Fibroblast of lung (primary cell): ENCODE results near the gene KCNN3. TPM values are rescaled to one million over a fixed set of nuclear protein-coding genes. Genes with fewer than 3 reads are reported as not detected.

ENCODE experiments used
- DNase-seq, 2 donors: peaks; one replicate each; pipeline versions ENCODE4 v3.0.0 to v3.0.0-alpha.2; 2010; ENCODE audit warnings: low read depth in 2 of 2
- H2AFZ ChIP-seq: 2 replicates; pipeline ENCODE4 v1.5.1; 2012; ENCODE audit warnings: low read length, control low read depth, inconsistent platforms
- H3K27ac ChIP-seq: 2 replicates; pipeline ENCODE4 v1.5.1; 2011; ENCODE audit warnings: low read length, control low read depth; ENCODE audit not compliant: insufficient read depth
- H3K27me3 ChIP-seq: 2 replicates; pipeline ENCODE4 v1.5.1; 2011; ENCODE audit warnings: mild to moderate bottlenecking, low read length; ENCODE audit not compliant: control insufficient read depth, insufficient read depth
- H3K36me3 ChIP-seq: 2 replicates; pipeline ENCODE4 v1.5.1; 2011; ENCODE audit warnings: low read length; ENCODE audit not compliant: control insufficient read depth, insufficient read depth
- H3K4me1 ChIP-seq: 2 replicates; pipeline ENCODE4 v1.5.1; 2011; ENCODE audit warnings: low read length; ENCODE audit not compliant: control insufficient read depth, insufficient read depth; ENCODE audit errors: extremely low read depth
- H3K4me2 ChIP-seq: 2 replicates; pipeline ENCODE4 v1.5.1; 2011; ENCODE audit warnings: low read length, control low read depth; ENCODE audit not compliant: insufficient read depth; ENCODE audit errors: extremely low read depth
- H3K4me3 ChIP-seq, 4 experiments: fragments of 200-600 bp in 1 of 4; sonication (generic) in 1 of 4; replicated peaks in 1 of 4; 2 replicates each; pipeline ENCODE4 v1.5.1; 2011 to 2016; ENCODE audit warnings: low read length in 4 of 4, low read depth in 3 of 4, mild to moderate bottlenecking in 3 of 4, control low read depth in 2 of 4, inconsistent platforms in 1 of 4, mixed read lengths in 1 of 4; ENCODE audit not compliant: insufficient read depth in 1 of 4; ENCODE audit errors: control extremely low read depth in 1 of 4
- H3K79me2 ChIP-seq: 2 replicates; pipeline ENCODE4 v1.5.1; 2012; ENCODE audit warnings: mild to moderate bottlenecking, low read length, inconsistent platforms; ENCODE audit not compliant: control insufficient read depth, insufficient read depth
- H3K9ac ChIP-seq: 2 replicates; pipeline ENCODE4 v1.5.1; 2011; ENCODE audit warnings: mild to moderate bottlenecking, low read length, control low read depth; ENCODE audit not compliant: insufficient read depth
- H3K9me3 ChIP-seq: 2 replicates; pipeline ENCODE4 v1.5.1; 2012; ENCODE audit warnings: low read depth, low read length; ENCODE audit not compliant: control insufficient read depth, insufficient read depth
- H4K20me1 ChIP-seq: 2 replicates; pipeline ENCODE4 v1.5.1; 2011; ENCODE audit warnings: low read length; ENCODE audit not compliant: control insufficient read depth, insufficient read depth; ENCODE audit errors: extremely low read depth
- CTCF ChIP-seq, 2 donors: IDR thresholded peaks in 1 of 2; conservative IDR thresholded peaks in 1 of 2; 1 replicate in 1 of 2; 2 replicates in 1 of 2; pipeline ENCODE4 v1.5.1; 2011 to 2012; ENCODE audit warnings: low read length in 2 of 2, control low read depth in 1 of 2, inconsistent platforms in 1 of 2, low read depth in 1 of 2, mild to moderate bottlenecking in 1 of 2
- EZH2 ChIP-seq: IDR thresholded peaks from 2 replicates; pipeline ENCODE4 v1.5.1; 2012; ENCODE audit warnings: low read length, control low read depth, mild to moderate bottlenecking; ENCODE audit errors: missing control alignments
- polyA plus RNA-seq, 2 donors: library from polyadenylated mRNA; depleted of rRNA in 1 of 2; stranded (reverse) in 1 of 2; unstranded in 1 of 2; fragments of >200 nt; gene quantifications; 2 replicates each; pipeline ENCODE4 v1.2.1, GENCODE V29; 2011 to 2012; ENCODE audit warnings: missing spikeins in 1 of 2
- total RNA-seq: library from RNA; depleted of rRNA; stranded (reverse); fragments of >200 nt; gene quantifications from 2 replicates; pipeline ENCODE4 v1.2.1, GENCODE V29; 2014

Gene KCNN3
- total and polyA plus RNA-seq, 2 donors (not counting 1 experiment from before 2014, with no cell fraction given), result not detected

- Histone ChIP-seq H3K27me3 (peaks cover 42% of the 10 kb centered on the region), H3K4me2 (no peak overlapping the region), H3K27ac (no peak overlapping the region), H3K4me1 (no peaks in the 10 kb centered on the region), H2AFZ (no peak overlapping the region), H3K79me2 (no peaks in the 10 kb centered on the region), H3K9ac (no peak overlapping the region), H3K36me3 (no peaks in the 10 kb centered on the region), H3K4me3 (no peak overlapping the region), H3K9me3 (no peaks in the 10 kb centered on the region), H4K20me1 (no peaks in the 10 kb centered on the region)
- no peak for DNase-seq
- TF ChIP-seq CTCF (conservative IDR thresholded peaks at IDR 0.05 in 1 of 2, IDR thresholded peaks at IDR 0.05 in 1 of 2; ENCODE audit: low read depth in 1 of 2, low read length in 2 of 2), result no peak
- peak; percentile 42 for TF ChIP-seq EZH2
These were observed 653 bp upstream of the KCNN3 start for GRCh38 chr1:154870734-154871133.

GRCh38 chr1:154869351-154870114 lies 548 bp downstream of the KCNN3 start:
- peaks cover 47% of the 10 kb centered on the region for H3K27me3 ChIP-seq
- DNase-seq, result peak; percentile 13 to 56
- H3K27ac ChIP-seq, result no peak overlapping the region

More at GRCh38 chr1:154869351-154870114, 548 bp downstream of the KCNN3 start:
- Histone ChIP-seq H3K4me3 (peak overlapping the region in 1 of 4 experiments; percentile 16), H2AFZ (no peak overlapping the region), H3K4me2 (peak overlapping the region; percentile 23), H3K79me2 (no peaks in the 10 kb centered on the region), H3K36me3 (no peaks in the 10 kb centered on the region), H4K20me1 (no peaks in the 10 kb centered on the region), H3K4me1 (no peaks in the 10 kb centered on the region), H3K9ac (no peak overlapping the region), H3K9me3 (no peaks in the 10 kb centered on the region)
- no peak for TF ChIP-seq CTCF (conservative IDR thresholded peaks at IDR 0.05 in 1 of 2, IDR thresholded peaks at IDR 0.05 in 1 of 2; ENCODE audit: low read depth in 1 of 2, low read length in 2 of 2)
- TF ChIP-seq EZH2, result no peak
